Measurements from ENCODE around the gene CA5A. TPM values are rescaled to one million over a fixed set of nuclear protein-coding genes. Genes with fewer than 3 reads are reported as not detected.

CA5A gene
- total and polyA plus RNA-seq, 2 of the 13 experiments (the other 11 are each of a cell fraction or from before 2014, with no cell fraction given): 66.8 to 106 TPM

DNA sequence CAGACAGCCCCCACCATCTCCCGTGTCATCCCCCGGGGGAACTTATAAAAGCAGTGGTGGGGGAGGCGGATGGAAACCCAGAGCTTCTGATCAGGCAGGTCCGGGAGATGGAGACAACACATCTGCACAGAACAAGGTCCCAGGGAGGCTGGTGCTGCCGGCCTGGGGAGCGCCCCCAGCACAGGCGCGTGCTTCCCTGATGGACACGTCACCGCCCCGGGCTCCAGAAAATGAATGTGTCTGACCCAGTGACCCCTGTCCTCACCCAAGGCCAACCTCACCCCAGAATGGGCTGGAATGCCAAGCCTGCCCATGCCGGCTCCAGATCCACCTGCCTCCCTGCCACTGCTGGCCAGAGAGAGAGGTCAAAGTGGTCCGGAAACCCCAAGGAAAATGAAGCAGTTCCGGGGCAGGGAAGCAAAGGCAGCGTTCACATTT is 79.5 kb downstream of the CA5A start (continued):
- no peak for TF ChIP-seq NBN (conservative IDR thresholded peaks at IDR 0.05)
- TF ChIP-seq MED8 (CRISPR knock-in tag; IDR thresholded peaks at IDR 0.05; ENCODE audit: insufficient replicate concordance): no peak
- no peak for TF ChIP-seq ZC3H13 (CRISPR knock-in tag; IDR thresholded peaks at IDR 0.05)
- TF ChIP-seq, protein P1, sequence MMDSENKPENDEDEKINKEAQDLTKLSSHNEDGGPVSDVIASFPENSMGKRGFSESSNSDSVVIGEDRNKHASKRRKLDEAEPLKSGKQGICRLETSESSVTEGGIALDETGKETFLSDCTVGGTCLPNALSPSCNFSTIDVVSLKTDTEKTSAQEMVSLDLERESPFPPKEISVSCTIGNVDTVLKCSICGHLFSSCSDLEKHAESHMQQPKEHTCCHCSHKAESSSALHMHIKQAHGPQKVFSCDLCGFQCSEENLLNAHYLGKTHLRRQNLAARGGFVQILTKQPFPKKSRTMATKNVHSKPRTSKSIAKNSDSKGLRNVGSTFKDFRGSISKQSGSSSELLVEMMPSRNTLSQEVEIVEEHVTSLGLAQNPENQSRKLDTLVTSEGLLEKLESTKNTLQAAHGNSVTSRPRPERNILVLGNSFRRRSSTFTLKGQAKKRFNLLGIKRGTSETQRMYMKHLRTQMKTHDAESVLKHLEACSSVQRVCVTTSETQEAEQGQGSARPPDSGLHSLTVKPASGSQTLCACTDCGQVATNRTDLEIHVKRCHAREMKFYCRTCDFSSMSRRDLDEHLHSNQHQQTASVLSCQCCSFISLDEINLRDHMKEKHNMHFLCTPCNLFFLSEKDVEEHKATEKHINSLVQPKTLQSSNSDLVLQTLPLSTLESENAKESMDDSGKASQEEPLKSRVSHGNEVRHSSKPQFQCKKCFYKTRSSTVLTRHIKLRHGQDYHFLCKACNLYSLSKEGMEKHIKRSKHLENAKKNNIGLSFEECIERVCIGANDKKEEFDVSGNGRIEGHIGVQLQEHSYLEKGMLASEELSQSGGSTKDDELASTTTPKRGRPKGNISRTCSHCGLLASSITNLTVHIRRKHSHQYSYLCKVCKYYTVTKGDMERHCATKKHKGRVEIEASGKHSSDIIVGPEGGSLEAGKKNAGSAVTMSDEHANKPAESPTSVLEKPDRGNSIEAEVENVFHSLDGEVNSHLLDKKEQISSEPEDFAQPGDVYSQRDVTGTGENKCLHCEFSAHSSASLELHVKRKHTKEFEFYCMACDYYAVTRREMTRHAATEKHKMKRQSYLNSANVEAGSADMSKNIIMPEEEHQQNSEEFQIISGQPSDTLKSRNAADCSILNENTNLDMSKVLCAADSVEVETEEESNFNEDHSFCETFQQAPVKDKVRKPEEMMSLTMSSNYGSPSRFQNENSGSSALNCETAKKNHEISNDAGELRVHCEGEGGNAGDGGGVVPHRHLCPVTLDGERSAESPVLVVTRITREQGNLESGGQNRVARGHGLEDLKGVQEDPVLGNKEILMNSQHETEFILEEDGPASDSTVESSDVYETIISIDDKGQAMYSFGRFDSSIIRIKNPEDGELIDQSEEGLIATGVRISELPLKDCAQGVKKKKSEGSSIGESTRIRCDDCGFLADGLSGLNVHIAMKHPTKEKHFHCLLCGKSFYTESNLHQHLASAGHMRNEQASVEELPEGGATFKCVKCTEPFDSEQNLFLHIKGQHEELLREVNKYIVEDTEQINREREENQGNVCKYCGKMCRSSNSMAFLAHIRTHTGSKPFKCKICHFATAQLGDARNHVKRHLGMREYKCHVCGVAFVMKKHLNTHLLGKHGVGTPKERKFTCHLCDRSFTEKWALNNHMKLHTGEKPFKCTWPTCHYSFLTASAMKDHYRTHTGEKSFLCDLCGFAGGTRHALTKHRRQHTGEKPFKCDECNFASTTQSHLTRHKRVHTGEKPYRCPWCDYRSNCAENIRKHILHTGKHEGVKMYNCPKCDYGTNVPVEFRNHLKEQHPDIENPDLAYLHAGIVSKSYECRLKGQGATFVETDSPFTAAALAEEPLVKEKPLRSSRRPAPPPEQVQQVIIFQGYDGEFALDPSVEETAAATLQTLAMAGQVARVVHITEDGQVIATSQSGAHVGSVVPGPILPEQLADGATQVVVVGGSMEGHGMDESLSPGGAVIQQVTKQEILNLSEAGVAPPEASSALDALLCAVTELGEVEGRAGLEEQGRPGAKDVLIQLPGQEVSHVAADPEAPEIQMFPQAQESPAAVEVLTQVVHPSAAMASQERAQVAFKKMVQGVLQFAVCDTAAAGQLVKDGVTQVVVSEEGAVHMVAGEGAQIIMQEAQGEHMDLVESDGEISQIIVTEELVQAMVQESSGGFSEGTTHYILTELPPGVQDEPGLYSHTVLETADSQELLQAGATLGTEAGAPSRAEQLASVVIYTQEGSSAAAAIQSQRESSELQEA (CRISPR knock-in tag; IDR thresholded peaks at IDR 0.05; ENCODE audit: not compliant biosample characterization): no peak
- TF ChIP-seq, protein P2, sequence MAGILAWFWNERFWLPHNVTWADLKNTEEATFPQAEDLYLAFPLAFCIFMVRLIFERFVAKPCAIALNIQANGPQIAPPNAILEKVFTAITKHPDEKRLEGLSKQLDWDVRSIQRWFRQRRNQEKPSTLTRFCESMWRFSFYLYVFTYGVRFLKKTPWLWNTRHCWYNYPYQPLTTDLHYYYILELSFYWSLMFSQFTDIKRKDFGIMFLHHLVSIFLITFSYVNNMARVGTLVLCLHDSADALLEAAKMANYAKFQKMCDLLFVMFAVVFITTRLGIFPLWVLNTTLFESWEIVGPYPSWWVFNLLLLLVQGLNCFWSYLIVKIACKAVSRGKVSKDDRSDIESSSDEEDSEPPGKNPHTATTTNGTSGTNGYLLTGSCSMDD (CRISPR knock-in tag; IDR thresholded peaks at IDR 0.05): no peak
- TF ChIP-seq NCOA5 (CRISPR knock-in tag; IDR thresholded peaks at IDR 0.05): no peak
- no peak for TF ChIP-seq ZNF3 (CRISPR knock-in tag; IDR thresholded peaks at IDR 0.05)
- no peak for TF ChIP-seq KAT7 (CRISPR knock-in tag; IDR thresholded peaks at IDR 0.05; ENCODE audit: borderline replicate concordance)
- TF ChIP-seq ZNF75D (CRISPR knock-in tag; IDR thresholded peaks at IDR 0.05; ENCODE audit: borderline replicate concordance): no peak
- TF ChIP-seq PHF5A (CRISPR knock-in tag; IDR thresholded peaks at IDR 0.05; ENCODE audit: low read depth, unreplicated experiment): no peak
- no peak for TF ChIP-seq YEATS2 (CRISPR knock-in tag; IDR thresholded peaks at IDR 0.05; ENCODE audit: borderline replicate concordance)
- no peak for TF ChIP-seq BHLHE40 (IDR thresholded peaks at IDR 0.05; ENCODE audit: low read length)
- TF ChIP-seq KDM5B (CRISPR knock-in tag; IDR thresholded peaks at IDR 0.05; ENCODE audit: borderline replicate concordance): no peak; the same call in 1 of the 2 replicates
- TF ChIP-seq, protein P3, sequence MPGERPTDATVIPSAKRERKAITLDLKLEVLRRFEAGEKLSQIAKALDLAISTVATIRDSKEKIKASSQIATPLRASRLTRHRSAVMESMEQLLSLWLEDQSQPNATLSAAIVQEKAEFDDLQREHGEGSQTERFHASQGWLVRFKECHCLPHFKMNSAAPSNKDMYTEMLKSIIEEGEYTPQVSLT (CRISPR knock-in tag; IDR thresholded peaks at IDR 0.05; ENCODE audit: borderline replicate concordance, low read depth): no peak
- TF ChIP-seq KDM4B (CRISPR knock-in tag; IDR thresholded peaks at IDR 0.05): no peak
- peak; percentile 77 for TF ChIP-seq FOSL2 (CRISPR knock-in tag; IDR thresholded peaks at IDR 0.05)
- TF ChIP-seq SOX5 (CRISPR knock-in tag; IDR thresholded peaks at IDR 0.05; ENCODE audit: borderline replicate concordance): peak; percentile 45; the same call in 1 of the 2 replicates
- TF ChIP-seq HNF4A (CRISPR knock-in tag; IDR thresholded peaks at IDR 0.05): peak; percentile 32; the same call in 1 of the 2 replicates
- no peak for TF ChIP-seq THAP11 (CRISPR knock-in tag; IDR thresholded peaks at IDR 0.05)
- TF ChIP-seq RAD51 (IDR thresholded peaks at IDR 0.05; ENCODE audit: borderline replicate concordance): no peak
- TF ChIP-seq ZBTB21 (CRISPR knock-in tag; IDR thresholded peaks at IDR 0.05): no peak
- no peak for TF ChIP-seq MAFK (conservative IDR thresholded peaks at IDR 0.05 in 1 of 2, IDR thresholded peaks at IDR 0.05 in 1 of 2; ENCODE audit: low read length in 2 of 2)
- TF ChIP-seq EHMT2 (IDR thresholded peaks at IDR 0.05; ENCODE audit: borderline replicate concordance, low read depth, low read length): no peak
- no peak for TF ChIP-seq ZBTB8A (CRISPR knock-in tag; IDR thresholded peaks at IDR 0.05; ENCODE audit: borderline replicate concordance, low read depth)
